ENCODE data around the gene CLDN5. TPM values are rescaled to one million over a fixed set of nuclear protein-coding genes. Genes with fewer than 3 reads are reported as not detected.

The CLDN5 gene
- total RNA-seq, 1 donor from 2014 or later = 1.2 TPM

DNA sequence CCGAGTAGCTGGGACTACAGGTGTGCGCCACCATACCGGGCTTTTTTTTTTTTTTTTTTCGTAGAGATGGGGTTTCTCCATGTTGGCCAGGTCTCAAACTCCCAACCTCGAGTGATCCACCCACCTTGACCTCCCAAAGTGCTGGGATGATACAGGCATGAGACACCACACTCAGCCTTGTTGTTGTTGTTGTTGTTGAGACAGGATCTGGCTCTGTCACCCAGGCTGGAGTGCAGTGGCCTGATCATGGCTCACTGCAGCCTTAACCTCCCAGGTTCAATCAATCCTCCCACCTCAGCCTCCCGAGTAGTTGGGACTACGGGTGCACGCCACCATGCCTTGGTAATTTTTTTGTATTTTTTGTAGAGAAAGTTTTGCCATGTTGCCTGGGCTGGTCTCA lies 23.4 kb upstream of the CLDN5 start:
- no peak for DNase-seq (ENCODE audit: low read depth)
- no peak overlapping the region for H3K4me3 ChIP-seq (ENCODE audit: low read depth, low read length)
- no peak for TF ChIP-seq CTCF (conservative IDR thresholded peaks at IDR 0.05; ENCODE audit: low read depth, low read length)

DNA sequence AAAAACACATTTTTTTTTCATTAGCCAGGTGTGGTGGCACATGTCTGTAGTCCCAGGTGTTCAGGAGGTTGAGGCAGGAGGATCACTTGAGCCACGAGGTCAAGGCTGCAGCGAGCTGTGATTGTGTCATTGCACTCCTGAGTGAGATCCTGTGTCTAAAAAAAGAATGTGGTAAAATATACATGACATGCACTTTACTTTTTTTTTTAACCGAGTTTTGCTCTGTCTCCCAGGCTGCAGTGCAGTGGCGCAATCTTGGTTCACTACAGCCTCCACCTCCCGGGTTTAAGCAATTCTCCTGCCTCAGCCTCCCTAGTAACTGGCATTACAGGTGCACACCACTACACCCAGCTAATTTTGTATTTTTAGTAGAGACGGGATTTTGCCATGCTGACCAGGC lies 22.5 kb upstream of the CLDN5 start:
- H3K4me3 ChIP-seq (ENCODE audit: low read depth, low read length) = no peak overlapping the region
- DNase-seq (ENCODE audit: low read depth) = no peak
- TF ChIP-seq CTCF (conservative IDR thresholded peaks at IDR 0.05; ENCODE audit: low read depth, low read length) = no peak

- DNase-seq (ENCODE audit: low read depth) = no peak
- H3K4me3 ChIP-seq (ENCODE audit: low read depth, low read length) = no peak overlapping the region
- no peak for TF ChIP-seq CTCF (conservative IDR thresholded peaks at IDR 0.05; ENCODE audit: low read depth, low read length)
Measured at GRCh38 chr22:19545935-19546207, 21.7 kb upstream of the CLDN5 start.

DNA sequence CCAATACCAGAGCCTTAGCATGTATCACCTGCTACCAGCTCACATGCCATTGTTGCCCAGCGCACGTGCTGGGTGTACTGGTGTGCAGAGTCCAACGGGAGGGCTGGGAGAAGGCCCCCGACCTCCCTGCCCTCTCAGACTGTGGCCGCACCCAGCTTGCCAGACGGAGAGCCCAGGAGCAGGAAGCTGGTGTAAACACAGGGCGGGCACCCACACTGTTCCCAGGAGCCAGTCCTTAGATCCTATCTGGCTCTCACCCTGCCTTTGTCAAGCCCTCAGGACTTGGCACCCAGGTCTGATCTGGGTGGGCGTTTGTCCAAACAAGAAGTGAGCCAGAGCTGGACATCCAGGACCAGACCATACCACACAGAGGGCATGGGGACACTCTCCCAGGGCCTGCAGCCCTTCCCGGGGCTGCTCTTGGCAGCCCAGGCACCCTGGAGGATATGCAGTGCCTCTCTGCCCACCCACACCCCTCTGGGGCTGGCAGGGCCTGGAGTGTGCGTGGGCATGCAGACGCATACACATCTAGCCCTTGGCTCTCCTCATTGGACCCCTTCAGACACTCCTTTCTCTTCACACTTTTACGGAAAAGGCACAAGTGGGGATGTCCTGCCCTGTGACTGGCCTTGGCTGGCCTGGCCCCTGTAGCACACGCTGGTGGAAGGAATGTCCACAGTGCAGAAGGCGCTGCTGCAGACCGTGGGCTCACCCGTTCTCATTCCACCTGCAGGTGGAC lies 19.9 kb upstream of the CLDN5 start:
- H3K4me3 ChIP-seq (ENCODE audit: low read depth, low read length) = no peak overlapping the region
- no peak for DNase-seq (ENCODE audit: low read depth)
- no peak for TF ChIP-seq CTCF (conservative IDR thresholded peaks at IDR 0.05; ENCODE audit: low read depth, low read length)

GRCh38 chr22:19540394-19540793 lies 16.2 kb upstream of the CLDN5 start:
- H3K4me3 ChIP-seq (ENCODE audit: low read depth, low read length) = no peak overlapping the region
- TF ChIP-seq CTCF (conservative IDR thresholded peaks at IDR 0.05; ENCODE audit: low read depth, low read length) = no peak
- no peak for DNase-seq (ENCODE audit: low read depth)

GRCh38 chr22:19537941-19538488 lies 13.8 kb upstream of the CLDN5 start:
- no peak for DNase-seq (ENCODE audit: low read depth)
- no peak overlapping the region for H3K4me3 ChIP-seq (ENCODE audit: low read depth, low read length)
- TF ChIP-seq CTCF (conservative IDR thresholded peaks at IDR 0.05; ENCODE audit: low read depth, low read length) = no peak

DNA sequence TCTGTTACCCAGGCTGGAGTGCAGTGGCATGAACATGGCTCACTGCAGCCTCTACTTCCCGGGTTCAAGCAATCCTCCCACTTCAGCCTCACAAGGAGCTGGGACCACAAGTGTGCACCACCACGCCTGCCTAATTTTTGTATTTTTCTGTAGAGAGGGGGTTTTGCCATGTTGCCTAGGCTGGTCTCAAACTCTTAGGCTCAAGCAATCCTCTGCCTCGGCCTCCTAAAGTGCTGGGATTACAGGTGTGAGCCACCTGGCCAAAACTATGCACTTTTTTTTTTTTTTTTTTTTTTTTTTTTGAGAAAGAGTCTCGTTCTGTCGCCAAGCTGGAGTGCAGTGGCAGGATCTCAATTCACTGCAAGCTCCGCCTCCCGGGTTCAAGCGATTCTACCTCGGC lies 12.4 kb upstream of the CLDN5 start:
- no peak overlapping the region for H3K4me3 ChIP-seq (ENCODE audit: low read depth, low read length)
- DNase-seq (ENCODE audit: low read depth) = no peak

More for the DNA sequence above, 12.4 kb upstream of the CLDN5 start:
- no peak for TF ChIP-seq CTCF (conservative IDR thresholded peaks at IDR 0.05; ENCODE audit: low read depth, low read length)

All from epithelial cell of proximal tubule (primary cell).